Parathyroid adenoma (tissue), 2 donors: ENCODE data around the gene KCNG4.

Experiments
- H2AFZ ChIP-seq: fragments of 300-600 bp; sonication (generic); one replicate; pipeline ENCODE4 v1.7.0; 2017; ENCODE audit warnings: antibody characterized with exemption, mild to moderate bottlenecking
- H3K27ac ChIP-seq: fragments of 300-600 bp; sonication (generic); one replicate; pipeline ENCODE4 v1.7.0; 2017
- H3K27me3 ChIP-seq: fragments of 300-600 bp; sonication (generic); one replicate; pipeline ENCODE4 v1.7.0; 2017; ENCODE audit warnings: low read length; ENCODE audit not compliant: control insufficient read depth, insufficient read depth
- H3K36me3 ChIP-seq: fragments of 300-600 bp; sonication (generic); one replicate; pipeline ENCODE4 v1.7.0; 2017; ENCODE audit warnings: low read length; ENCODE audit not compliant: control insufficient read depth, insufficient read depth
- H3K4me1 ChIP-seq: fragments of 300-600 bp; sonication (generic); one replicate; pipeline ENCODE4 v1.7.0; 2017; ENCODE audit warnings: control low read depth
- H3K4me2 ChIP-seq: fragments of 300-600 bp; sonication (generic); one replicate; pipeline ENCODE4 v1.7.0; 2017; ENCODE audit warnings: low read length
- H3K4me3 ChIP-seq: fragments of 300-600 bp; sonication (generic); one replicate; pipeline ENCODE4 v1.7.0; 2017; ENCODE audit warnings: low read depth, low read length
- H3K79me2 ChIP-seq: fragments of 300-600 bp; sonication (generic); one replicate; pipeline ENCODE4 v1.7.0; 2017; ENCODE audit warnings: control low read depth
- H3K9ac ChIP-seq: fragments of 300-600 bp; sonication (generic); one replicate; pipeline ENCODE4 v1.7.0; 2017; ENCODE audit warnings: mild to moderate bottlenecking
- H3K9me3 ChIP-seq: fragments of 300-600 bp; sonication (generic); one replicate; pipeline ENCODE4 v1.7.0; 2017; ENCODE audit warnings: low read length; ENCODE audit not compliant: control insufficient read depth
- CTCF ChIP-seq: fragments of 300-600 bp; sonication (generic); IDR thresholded peaks from one replicate; pipeline ENCODE4 v1.7.0; 2017; ENCODE audit warnings: antibody characterized with exemption, mild to moderate bottlenecking
- donor health status: primary hyperparathyroidism.

The KCNG4 gene

GRCh38 chr16:84236671-84237070 is 3.1 kb downstream of the KCNG4 start:
- Histone ChIP-seq H3K27ac (no peak overlapping the region), H3K79me2 (no peaks in the 10 kb centered on the region), H3K9ac (no peak overlapping the region), H3K4me3 (no peak overlapping the region), H2AFZ (no peak overlapping the region), H3K9me3 (no peaks in the 10 kb centered on the region), H3K27me3 (no peaks in the 10 kb centered on the region), H3K4me1 (no peaks in the 10 kb centered on the region), H3K4me2 (no peak overlapping the region), H3K36me3 (no peaks in the 10 kb centered on the region)
- TF ChIP-seq CTCF = no peak

- Histone ChIP-seq H3K79me2 (no peaks in the 10 kb centered on the region), H3K9me3 (no peaks in the 10 kb centered on the region), H3K27me3 (no peaks in the 10 kb centered on the region), H3K9ac (no peak overlapping the region), H2AFZ (no peak overlapping the region), H3K4me1 (no peaks in the 10 kb centered on the region), H3K4me2 (no peak overlapping the region), H3K4me3 (no peak overlapping the region), H3K36me3 (no peaks in the 10 kb centered on the region), H3K27ac (no peak overlapping the region)
- no peak for TF ChIP-seq CTCF
These were observed 5.2 kb downstream of the KCNG4 start for GRCh38 chr16:84234321-84235241.

GRCh38 chr16:84233748-84234147 is 6.1 kb downstream of the KCNG4 start:
- Histone ChIP-seq H3K4me1 (no peaks in the 10 kb centered on the region), H3K9me3 (no peaks in the 10 kb centered on the region), H3K36me3 (no peaks in the 10 kb centered on the region), H3K9ac (no peak overlapping the region), H3K4me2 (no peak overlapping the region), H3K27ac (no peak overlapping the region), H3K4me3 (no peak overlapping the region), H2AFZ (no peak overlapping the region), H3K79me2 (no peaks in the 10 kb centered on the region), H3K27me3 (no peaks in the 10 kb centered on the region)
- no peak for TF ChIP-seq CTCF

- Histone ChIP-seq H3K4me1 (no peaks in the 10 kb centered on the region), H3K27me3 (no peaks in the 10 kb centered on the region), H3K9ac (no peak overlapping the region), H3K79me2 (no peaks in the 10 kb centered on the region), H3K27ac (no peak overlapping the region), H3K36me3 (no peaks in the 10 kb centered on the region), H3K4me3 (no peak overlapping the region), H3K4me2 (no peak overlapping the region), H2AFZ (no peak overlapping the region), H3K9me3 (no peaks in the 10 kb centered on the region)
- TF ChIP-seq CTCF = no peak
These were observed 6.8 kb downstream of the KCNG4 start for GRCh38 chr16:84232969-84233368.

GRCh38 chr16:84232060-84232459 is 7.8 kb downstream of the KCNG4 start:
- no peaks in the 10 kb centered on the region for H3K9me3 ChIP-seq
- H3K4me1 ChIP-seq = no peaks in the 10 kb centered on the region
- H3K27ac ChIP-seq = no peak overlapping the region
- TF ChIP-seq CTCF = no peak
- no peaks in the 10 kb centered on the region for H3K27me3 ChIP-seq
- no peak overlapping the region for H3K4me2 ChIP-seq
- H3K9ac ChIP-seq = no peak overlapping the region
- no peak overlapping the region for H2AFZ ChIP-seq
- no peaks in the 10 kb centered on the region for H3K36me3 ChIP-seq
- no peaks in the 10 kb centered on the region for H3K79me2 ChIP-seq
- H3K4me3 ChIP-seq = no peak overlapping the region
